GM21529 (cell line): ENCODE measurements around the gene LIMS1.
"Not testable (repeated sequence)": the region's sequence is repeated elsewhere in the genome, so short reads cannot be mapped to it uniquely, and the experiment has no call there.

Experiments used
- ATAC-seq: cut with Tn5 transposase; IDR thresholded peaks from one replicate; pipeline ENCODE4 v1.9.1; 2021; ENCODE audit not compliant: unreplicated experiment

Gene LIMS1

GRCh38 chr2:108719149-108720044 is 185.1 kb downstream of the LIMS1 start, which contains the start of gene RANBP2:
Gene RANBP2 (plus strand): TSS chr2:108719482. CDS start chr2:108719607, 125 bp downstream.
- peak; percentile 99 for ATAC-seq

GRCh38 chr2:108726048-108726447 is 191.8 kb downstream of the LIMS1 start:
- not testable (repeated sequence) for ATAC-seq

- not testable (repeated sequence) for ATAC-seq
Observed at GRCh38 chr2:108734656-108735055, 200.4 kb downstream of the LIMS1 start.
